HEK293T (cell line): ENCODE results near the gene KSR2.

Experiments used
- CTCF ChIA-PET: fragments of 350-600 bp; formaldehyde crosslinking; extraction: SDS; loops from one replicate; lab custom pipeline; 2021; ENCODE audit warnings: antibody characterized with exemption, inconsistent platforms; lab: Yijun Ruan, JAX
- POLR2A ChIA-PET: fragments of 350-600 bp; formaldehyde crosslinking; extraction: SDS; loops from one replicate; lab custom pipeline; 2020; ENCODE audit warnings: antibody characterized with exemption, inconsistent platforms; lab: Yijun Ruan, JAX
- DNase-seq: peaks from one replicate; pipeline ENCODE4 v3.0.0; 2012; ENCODE audit warnings: mixed read lengths; ENCODE audit errors: extremely low spot score
- ARNT ChIP-seq: fragments of 450-650 bp; IDR thresholded peaks from 2 replicates; pipeline ENCODE4 v1.6.1; 2017; ENCODE audit warnings: mild to moderate bottlenecking
- BHLHE40 ChIP-seq: fragments of 450-650 bp; IDR thresholded peaks from 2 replicates; pipeline ENCODE4 v1.6.1; 2016; ENCODE audit warnings: mild to moderate bottlenecking, moderate library complexity, borderline replicate concordance
- CTBP1 ChIP-seq: fragments of 450-650 bp; IDR thresholded peaks from 2 replicates; pipeline ENCODE4 v1.6.1; 2016; ENCODE audit warnings: borderline replicate concordance
- ELF4 ChIP-seq: fragments of 450-650 bp; IDR thresholded peaks from 2 replicates; pipeline ENCODE4 v1.6.1; 2017; ENCODE audit warnings: antibody characterized with exemption
- FOXA1 ChIP-seq: fragments of 450-650 bp; IDR thresholded peaks from 2 replicates; pipeline ENCODE4 v1.6.1; 2016; ENCODE audit warnings: mild to moderate bottlenecking
- FOXK2 ChIP-seq: fragments of 450-650 bp; IDR thresholded peaks from 2 replicates; pipeline ENCODE4 v1.6.1; 2016; ENCODE audit warnings: mild to moderate bottlenecking
- FOXM1 ChIP-seq: fragments of 450-650 bp; IDR thresholded peaks from 2 replicates; pipeline ENCODE4 v1.6.1; 2017; ENCODE audit warnings: mild to moderate bottlenecking, borderline replicate concordance
- HDGF ChIP-seq: fragments of 450-650 bp; IDR thresholded peaks from 2 replicates; pipeline ENCODE4 v1.6.1; 2017; ENCODE audit warnings: antibody characterized with exemption, borderline replicate concordance
- L3MBTL2 ChIP-seq: fragments of 450-650 bp; conservative IDR thresholded peaks from 2 replicates; pipeline ENCODE4 v1.6.1; 2016; ENCODE audit warnings: mild to moderate bottlenecking
- LEF1 ChIP-seq: fragments of 450-650 bp; IDR thresholded peaks from 2 replicates; pipeline ENCODE4 v1.6.1; 2017; ENCODE audit warnings: mild to moderate bottlenecking, borderline replicate concordance
- NFRKB ChIP-seq: fragments of 450-650 bp; IDR thresholded peaks from 2 replicates; pipeline ENCODE4 v1.6.1; 2016; ENCODE audit warnings: mild to moderate bottlenecking, moderate library complexity
- SP1 ChIP-seq: fragments of 450-650 bp; IDR thresholded peaks from 2 replicates; pipeline ENCODE4 v1.6.1; 2017
- SUZ12 ChIP-seq: fragments of 450-650 bp; IDR thresholded peaks from 2 replicates; pipeline ENCODE4 v1.6.1; 2016; ENCODE audit warnings: mild to moderate bottlenecking
- TARDBP ChIP-seq: fragments of 450-650 bp; IDR thresholded peaks from 2 replicates; pipeline ENCODE4 v1.6.1; 2016
- ZNF384 ChIP-seq: fragments of 450-650 bp; IDR thresholded peaks from 2 replicates; pipeline ENCODE4 v1.6.1; 2016
- TF ChIP-seq, protein P1 (sequence below): fragments of 450-650 bp; IDR thresholded peaks from 2 replicates; pipeline ENCODE4 v1.6.1; 2016

Gene KSR2

DNA sequence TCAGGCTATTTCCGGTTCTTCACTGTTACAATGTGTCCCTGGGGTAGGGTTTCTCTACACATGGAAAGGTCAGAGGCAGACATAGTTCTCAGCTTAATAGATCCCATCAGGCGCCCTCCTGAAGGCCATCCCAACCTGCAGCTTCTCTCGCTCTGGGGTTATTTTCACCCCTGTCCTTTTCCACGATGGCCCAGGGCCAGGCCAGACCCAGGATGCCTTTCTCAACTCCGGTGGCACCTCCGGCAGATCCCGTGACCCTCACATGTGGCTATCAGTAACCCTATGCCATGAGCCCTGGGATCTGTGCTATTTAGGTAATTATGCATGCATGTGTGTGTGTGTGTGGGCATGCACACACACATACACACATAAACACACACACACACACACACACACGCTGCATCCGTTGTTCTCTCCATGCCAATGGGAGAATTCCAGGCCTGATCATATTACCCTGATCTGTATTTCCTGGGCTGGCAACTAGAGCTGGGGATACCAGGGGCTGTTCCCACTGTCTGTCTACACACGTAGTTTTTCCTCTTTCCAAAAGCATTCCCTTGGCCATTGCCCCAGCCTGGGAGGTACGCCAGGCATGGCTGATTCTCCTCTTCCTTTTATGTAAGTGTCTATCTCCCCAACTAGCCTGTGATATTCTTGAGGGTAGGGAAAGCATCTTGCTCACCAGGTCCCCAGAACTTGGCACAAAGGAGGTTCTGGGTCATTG is 556.2 kb downstream of the KSR2 start:
- ChIA-PET POLR2A (no interaction called here), CTCF (interaction anchor here (0.7 kb wide), 1 partner anchor 654 kb away, joined by 3 read pairs; no protein-coding TSS in a partner anchor)
- no peak for DNase-seq
- no peak for TF ChIP-seq NFRKB
- no peak for TF ChIP-seq FOXM1
- no peak for TF ChIP-seq FOXA1
- no peak for TF ChIP-seq L3MBTL2
- no peak for TF ChIP-seq SUZ12
- TF ChIP-seq FOXK2, result no peak
- no peak for TF ChIP-seq TARDBP
- no peak for TF ChIP-seq LEF1
- TF ChIP-seq BHLHE40, result no peak
- TF ChIP-seq ARNT, result no peak
- TF ChIP-seq ELF4, result no peak
- no peak for TF ChIP-seq SP1
- TF ChIP-seq CTBP1, result no peak
- TF ChIP-seq HDGF, result no peak

DNA sequence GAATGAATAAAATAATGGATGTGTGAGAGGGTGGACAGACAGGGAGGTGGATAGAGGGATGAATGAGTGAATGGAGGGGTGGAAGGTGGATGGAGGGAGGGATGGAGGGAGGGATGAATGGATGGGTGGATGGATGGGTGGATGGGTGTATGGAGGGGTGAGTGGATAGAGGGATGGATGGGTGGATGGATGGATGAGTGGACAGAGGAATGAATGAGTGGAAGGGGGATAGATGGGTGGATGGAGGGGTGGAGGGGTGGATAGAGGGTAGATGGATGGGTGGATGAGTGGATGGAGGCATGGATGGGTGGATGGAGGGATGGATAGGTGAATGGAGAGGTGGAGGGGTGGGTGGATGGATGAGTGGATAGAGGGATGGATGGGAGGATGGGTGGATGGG is 559.5 kb downstream of the KSR2 start:
- DNase-seq, result no peak
- ChIA-PET CTCF (no interaction called here), POLR2A (no interaction called here)
- TF ChIP-seq CTBP1 (no peak), L3MBTL2 (no peak), HDGF (no peak), BHLHE40 (no peak), SP1 (no peak), ARNT (no peak), LEF1 (no peak), ZNF384 (no peak), ELF4 (no peak), FOXM1 (no peak), SUZ12 (no peak), FOXK2 (no peak), NFRKB (no peak), TARDBP (no peak)
- TF ChIP-seq, protein P1, sequence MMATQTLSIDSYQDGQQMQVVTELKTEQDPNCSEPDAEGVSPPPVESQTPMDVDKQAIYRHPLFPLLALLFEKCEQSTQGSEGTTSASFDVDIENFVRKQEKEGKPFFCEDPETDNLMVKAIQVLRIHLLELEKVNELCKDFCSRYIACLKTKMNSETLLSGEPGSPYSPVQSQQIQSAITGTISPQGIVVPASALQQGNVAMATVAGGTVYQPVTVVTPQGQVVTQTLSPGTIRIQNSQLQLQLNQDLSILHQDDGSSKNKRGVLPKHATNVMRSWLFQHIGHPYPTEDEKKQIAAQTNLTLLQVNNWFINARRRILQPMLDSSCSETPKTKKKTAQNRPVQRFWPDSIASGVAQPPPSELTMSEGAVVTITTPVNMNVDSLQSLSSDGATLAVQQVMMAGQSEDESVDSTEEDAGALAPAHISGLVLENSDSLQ, result no peak

DNA sequence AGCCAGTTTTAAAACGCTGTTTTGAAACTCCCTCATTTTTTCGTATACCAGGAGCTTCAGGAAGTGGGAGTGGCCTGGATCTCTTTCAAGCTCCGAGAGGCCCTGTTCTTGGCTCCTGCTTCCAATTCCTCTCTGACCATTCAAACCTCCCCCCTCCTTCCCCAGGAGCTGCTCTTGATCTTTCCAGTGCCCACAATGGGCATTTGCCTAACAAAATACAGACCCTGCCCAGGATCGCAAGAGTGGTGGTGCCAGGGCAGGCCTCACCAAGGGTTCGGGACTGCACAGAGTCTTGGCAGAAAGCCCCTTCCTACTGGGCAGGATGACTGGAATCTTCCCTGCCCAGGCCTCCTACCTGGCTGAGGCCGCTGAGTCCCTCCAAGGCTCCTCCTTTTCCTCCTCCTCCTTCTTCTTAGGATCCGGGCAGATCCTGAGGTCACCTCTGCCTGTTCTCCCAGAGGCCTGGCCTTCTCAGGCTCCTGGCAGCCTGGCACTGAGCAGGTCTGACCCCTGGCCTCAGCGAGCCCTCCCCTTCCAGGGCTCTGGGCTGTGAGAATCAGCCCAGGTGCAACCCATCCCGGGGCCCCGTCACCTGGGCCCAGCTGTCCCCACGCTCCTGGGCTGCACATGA is 560.5 kb downstream of the KSR2 start:
- ChIA-PET CTCF (no interaction called here), POLR2A (no interaction called here)
- no peak for DNase-seq
- TF ChIP-seq ZNF384, result no peak
- no peak for TF ChIP-seq BHLHE40
- TF ChIP-seq CTBP1, result no peak
- no peak for TF ChIP-seq NFRKB
- no peak for TF ChIP-seq SUZ12
- no peak for TF ChIP-seq TARDBP

DNA sequence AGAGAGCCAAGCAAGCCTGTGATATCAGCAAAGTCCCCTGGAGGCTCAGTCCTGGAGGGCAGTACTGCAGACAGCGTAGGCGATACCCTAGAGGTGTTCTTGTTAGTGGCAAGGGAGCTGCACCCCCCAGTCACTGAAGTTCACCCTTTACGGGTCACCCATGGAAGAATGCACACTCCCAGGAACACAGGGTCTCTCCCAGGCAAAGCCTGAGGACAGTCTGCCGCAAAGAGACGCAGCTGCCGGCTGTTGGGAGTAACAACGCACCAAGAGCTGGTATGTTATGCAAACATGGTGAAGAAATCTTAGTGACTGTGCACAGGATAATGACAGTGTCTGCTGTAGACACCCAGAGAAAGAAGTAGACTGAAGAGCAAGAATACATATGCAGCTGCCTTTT is 563.9 kb downstream of the KSR2 start:
- ChIA-PET CTCF (no interaction called here), POLR2A (no interaction called here)
- DNase-seq, result no peak
- TF ChIP-seq FOXA1, result no peak
- no peak for TF ChIP-seq SUZ12
- TF ChIP-seq ARNT, result no peak
- TF ChIP-seq TARDBP, result no peak
- no peak for TF ChIP-seq BHLHE40
- no peak for TF ChIP-seq ELF4
- TF ChIP-seq SP1, result no peak
- TF ChIP-seq FOXM1, result no peak
- no peak for TF ChIP-seq CTBP1
- TF ChIP-seq L3MBTL2, result no peak
- no peak for TF ChIP-seq ZNF384
- no peak for TF ChIP-seq HDGF
- no peak for TF ChIP-seq FOXK2

DNA sequence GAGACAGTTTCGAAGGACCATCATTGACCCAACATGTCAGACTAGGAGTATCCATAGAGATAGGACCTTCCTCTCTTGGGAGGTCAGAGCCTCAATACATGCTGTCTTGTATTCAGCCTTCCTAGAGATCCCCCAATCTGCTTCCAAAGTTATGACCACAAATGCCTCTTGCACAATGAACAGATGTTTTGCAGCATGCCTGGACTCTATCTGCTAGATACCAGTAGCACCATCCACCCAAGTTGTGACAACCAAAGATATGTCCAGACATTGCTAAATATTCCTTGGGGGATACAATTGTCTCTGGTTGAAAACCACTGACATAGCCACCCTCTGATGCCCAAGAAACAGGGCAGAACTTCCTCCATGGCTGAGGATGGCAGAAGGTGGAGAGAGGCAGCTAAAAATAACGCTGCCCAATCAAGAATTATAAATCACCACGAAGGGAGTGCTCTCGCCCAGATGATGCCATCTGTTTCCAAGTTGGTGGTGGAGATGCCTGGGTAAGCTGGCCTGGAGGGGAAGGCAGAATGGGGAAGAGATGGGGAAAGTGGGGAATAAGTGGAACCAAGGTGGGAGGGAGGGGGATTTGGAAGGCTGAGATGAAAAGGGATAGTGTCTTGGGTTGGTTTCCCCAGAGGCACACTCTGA is 564.5 kb downstream of the KSR2 start:
- TF ChIP-seq FOXA1 (no peak), SP1 (no peak), L3MBTL2 (no peak), HDGF (no peak), NFRKB (no peak), FOXM1 (no peak), FOXK2 (no peak), TARDBP (no peak), ELF4 (no peak), ZNF384 (no peak), CTBP1 (no peak), LEF1 (no peak), SUZ12 (no peak), ARNT (no peak), BHLHE40 (no peak)
- TF ChIP-seq, protein P1, result no peak
- ChIA-PET POLR2A (no interaction called here), CTCF (no interaction called here)
- no peak for DNase-seq
